ENCODE results near the gene KCNK3. TPM values are rescaled to one million over a fixed set of nuclear protein-coding genes. Genes with fewer than 3 reads are reported as not detected.

KCNK3 gene
- total and polyA plus RNA-seq, 2 of the 13 experiments (the other 11 are each of a cell fraction or from before 2014, with no cell fraction given) = not detected

DNA sequence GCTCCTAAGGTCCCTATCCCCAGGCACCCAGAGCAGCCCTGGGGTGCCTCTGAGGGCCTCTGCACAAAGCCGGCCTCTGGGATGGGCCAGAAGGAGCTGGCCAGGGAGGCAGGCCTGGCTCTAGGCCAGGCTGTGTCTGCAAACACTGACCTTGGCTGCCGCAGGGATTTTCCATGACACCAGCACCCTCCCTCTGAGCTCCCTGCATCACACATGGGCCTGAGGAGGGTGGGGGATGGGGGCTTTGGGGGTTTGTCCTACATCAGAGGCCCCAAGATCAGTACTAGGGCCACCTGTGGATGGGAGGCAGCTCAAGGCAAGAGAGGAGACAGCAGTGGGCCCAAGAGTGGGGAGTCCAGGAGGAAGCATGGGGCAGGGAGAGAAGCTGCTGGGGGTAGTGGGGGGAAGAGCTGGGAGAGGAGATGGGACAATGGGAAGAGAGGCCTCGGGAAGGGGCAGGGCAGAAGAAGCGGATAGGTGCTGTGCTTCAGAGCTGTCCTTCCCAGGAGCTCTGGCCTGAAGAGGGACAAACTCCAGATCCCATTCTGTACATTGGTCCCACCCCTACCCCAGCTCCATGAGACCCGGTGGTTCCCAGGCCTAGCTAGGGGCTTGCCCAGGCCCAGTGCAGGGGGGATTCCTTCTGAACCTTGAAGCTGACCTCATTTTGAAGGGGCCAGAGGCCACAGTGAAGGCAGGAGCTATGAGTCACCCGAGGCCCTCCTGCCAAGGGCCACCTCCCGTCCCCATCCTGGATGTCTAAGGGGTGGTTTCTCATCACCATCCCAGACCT is 28.0 kb downstream of the KCNK3 start (continued):
- TF ChIP-seq, protein P1, sequence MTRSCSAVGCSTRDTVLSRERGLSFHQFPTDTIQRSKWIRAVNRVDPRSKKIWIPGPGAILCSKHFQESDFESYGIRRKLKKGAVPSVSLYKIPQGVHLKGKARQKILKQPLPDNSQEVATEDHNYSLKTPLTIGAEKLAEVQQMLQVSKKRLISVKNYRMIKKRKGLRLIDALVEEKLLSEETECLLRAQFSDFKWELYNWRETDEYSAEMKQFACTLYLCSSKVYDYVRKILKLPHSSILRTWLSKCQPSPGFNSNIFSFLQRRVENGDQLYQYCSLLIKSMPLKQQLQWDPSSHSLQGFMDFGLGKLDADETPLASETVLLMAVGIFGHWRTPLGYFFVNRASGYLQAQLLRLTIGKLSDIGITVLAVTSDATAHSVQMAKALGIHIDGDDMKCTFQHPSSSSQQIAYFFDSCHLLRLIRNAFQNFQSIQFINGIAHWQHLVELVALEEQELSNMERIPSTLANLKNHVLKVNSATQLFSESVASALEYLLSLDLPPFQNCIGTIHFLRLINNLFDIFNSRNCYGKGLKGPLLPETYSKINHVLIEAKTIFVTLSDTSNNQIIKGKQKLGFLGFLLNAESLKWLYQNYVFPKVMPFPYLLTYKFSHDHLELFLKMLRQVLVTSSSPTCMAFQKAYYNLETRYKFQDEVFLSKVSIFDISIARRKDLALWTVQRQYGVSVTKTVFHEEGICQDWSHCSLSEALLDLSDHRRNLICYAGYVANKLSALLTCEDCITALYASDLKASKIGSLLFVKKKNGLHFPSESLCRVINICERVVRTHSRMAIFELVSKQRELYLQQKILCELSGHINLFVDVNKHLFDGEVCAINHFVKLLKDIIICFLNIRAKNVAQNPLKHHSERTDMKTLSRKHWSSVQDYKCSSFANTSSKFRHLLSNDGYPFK (CRISPR knock-in tag; IDR thresholded peaks at IDR 0.05; ENCODE audit: borderline replicate concordance) = no peak
- TF ChIP-seq ZNF367 (CRISPR knock-in tag; IDR thresholded peaks at IDR 0.05; ENCODE audit: borderline replicate concordance) = no peak
- TF ChIP-seq, protein P2, sequence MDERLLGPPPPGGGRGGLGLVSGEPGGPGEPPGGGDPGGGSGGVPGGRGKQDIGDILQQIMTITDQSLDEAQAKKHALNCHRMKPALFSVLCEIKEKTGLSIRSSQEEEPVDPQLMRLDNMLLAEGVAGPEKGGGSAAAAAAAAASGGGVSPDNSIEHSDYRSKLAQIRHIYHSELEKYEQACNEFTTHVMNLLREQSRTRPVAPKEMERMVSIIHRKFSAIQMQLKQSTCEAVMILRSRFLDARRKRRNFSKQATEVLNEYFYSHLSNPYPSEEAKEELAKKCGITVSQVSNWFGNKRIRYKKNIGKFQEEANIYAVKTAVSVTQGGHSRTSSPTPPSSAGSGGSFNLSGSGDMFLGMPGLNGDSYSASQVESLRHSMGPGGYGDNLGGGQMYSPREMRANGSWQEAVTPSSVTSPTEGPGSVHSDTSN (CRISPR knock-in tag; IDR thresholded peaks at IDR 0.05) = no peak
- TF ChIP-seq, protein P3, sequence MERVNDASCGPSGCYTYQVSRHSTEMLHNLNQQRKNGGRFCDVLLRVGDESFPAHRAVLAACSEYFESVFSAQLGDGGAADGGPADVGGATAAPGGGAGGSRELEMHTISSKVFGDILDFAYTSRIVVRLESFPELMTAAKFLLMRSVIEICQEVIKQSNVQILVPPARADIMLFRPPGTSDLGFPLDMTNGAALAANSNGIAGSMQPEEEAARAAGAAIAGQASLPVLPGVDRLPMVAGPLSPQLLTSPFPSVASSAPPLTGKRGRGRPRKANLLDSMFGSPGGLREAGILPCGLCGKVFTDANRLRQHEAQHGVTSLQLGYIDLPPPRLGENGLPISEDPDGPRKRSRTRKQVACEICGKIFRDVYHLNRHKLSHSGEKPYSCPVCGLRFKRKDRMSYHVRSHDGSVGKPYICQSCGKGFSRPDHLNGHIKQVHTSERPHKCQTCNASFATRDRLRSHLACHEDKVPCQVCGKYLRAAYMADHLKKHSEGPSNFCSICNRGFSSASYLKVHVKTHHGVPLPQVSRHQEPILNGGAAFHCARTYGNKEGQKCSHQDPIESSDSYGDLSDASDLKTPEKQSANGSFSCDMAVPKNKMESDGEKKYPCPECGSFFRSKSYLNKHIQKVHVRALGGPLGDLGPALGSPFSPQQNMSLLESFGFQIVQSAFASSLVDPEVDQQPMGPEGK (CRISPR knock-in tag; IDR thresholded peaks at IDR 0.05) = peak; percentile 44; the same call in 1 of the 2 replicates
- TF ChIP-seq, protein P4, sequence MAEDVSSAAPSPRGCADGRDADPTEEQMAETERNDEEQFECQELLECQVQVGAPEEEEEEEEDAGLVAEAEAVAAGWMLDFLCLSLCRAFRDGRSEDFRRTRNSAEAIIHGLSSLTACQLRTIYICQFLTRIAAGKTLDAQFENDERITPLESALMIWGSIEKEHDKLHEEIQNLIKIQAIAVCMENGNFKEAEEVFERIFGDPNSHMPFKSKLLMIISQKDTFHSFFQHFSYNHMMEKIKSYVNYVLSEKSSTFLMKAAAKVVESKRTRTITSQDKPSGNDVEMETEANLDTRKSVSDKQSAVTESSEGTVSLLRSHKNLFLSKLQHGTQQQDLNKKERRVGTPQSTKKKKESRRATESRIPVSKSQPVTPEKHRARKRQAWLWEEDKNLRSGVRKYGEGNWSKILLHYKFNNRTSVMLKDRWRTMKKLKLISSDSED (CRISPR knock-in tag; IDR thresholded peaks at IDR 0.05) = no peak
- TF ChIP-seq ZNF720 (CRISPR knock-in tag; IDR thresholded peaks at IDR 0.05) = no peak
- TF ChIP-seq NCOA2 (CRISPR knock-in tag; IDR thresholded peaks at IDR 0.05) = no peak
- no peak for TF ChIP-seq ZNF644 (CRISPR knock-in tag; IDR thresholded peaks at IDR 0.05; ENCODE audit: low read depth)
- TF ChIP-seq MEIS1 (CRISPR knock-in tag; IDR thresholded peaks at IDR 0.05; ENCODE audit: borderline replicate concordance) = no peak
- TF ChIP-seq, protein P5, sequence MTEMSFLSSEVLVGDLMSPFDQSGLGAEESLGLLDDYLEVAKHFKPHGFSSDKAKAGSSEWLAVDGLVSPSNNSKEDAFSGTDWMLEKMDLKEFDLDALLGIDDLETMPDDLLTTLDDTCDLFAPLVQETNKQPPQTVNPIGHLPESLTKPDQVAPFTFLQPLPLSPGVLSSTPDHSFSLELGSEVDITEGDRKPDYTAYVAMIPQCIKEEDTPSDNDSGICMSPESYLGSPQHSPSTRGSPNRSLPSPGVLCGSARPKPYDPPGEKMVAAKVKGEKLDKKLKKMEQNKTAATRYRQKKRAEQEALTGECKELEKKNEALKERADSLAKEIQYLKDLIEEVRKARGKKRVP (CRISPR knock-in tag; IDR thresholded peaks at IDR 0.05) = no peak
- no peak for TF ChIP-seq MAF1 (CRISPR knock-in tag; IDR thresholded peaks at IDR 0.05; ENCODE audit: borderline replicate concordance)
- TF ChIP-seq MIER3 (CRISPR knock-in tag; IDR thresholded peaks at IDR 0.05; ENCODE audit: borderline replicate concordance) = no peak
- TF ChIP-seq, protein P6, sequence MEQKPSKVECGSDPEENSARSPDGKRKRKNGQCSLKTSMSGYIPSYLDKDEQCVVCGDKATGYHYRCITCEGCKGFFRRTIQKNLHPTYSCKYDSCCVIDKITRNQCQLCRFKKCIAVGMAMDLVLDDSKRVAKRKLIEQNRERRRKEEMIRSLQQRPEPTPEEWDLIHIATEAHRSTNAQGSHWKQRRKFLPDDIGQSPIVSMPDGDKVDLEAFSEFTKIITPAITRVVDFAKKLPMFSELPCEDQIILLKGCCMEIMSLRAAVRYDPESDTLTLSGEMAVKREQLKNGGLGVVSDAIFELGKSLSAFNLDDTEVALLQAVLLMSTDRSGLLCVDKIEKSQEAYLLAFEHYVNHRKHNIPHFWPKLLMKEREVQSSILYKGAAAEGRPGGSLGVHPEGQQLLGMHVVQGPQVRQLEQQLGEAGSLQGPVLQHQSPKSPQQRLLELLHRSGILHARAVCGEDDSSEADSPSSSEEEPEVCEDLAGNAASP (CRISPR knock-in tag; IDR thresholded peaks at IDR 0.05; ENCODE audit: borderline replicate concordance) = peak; percentile 8; the same call in 1 of the 2 replicates
- TF ChIP-seq, protein P7, sequence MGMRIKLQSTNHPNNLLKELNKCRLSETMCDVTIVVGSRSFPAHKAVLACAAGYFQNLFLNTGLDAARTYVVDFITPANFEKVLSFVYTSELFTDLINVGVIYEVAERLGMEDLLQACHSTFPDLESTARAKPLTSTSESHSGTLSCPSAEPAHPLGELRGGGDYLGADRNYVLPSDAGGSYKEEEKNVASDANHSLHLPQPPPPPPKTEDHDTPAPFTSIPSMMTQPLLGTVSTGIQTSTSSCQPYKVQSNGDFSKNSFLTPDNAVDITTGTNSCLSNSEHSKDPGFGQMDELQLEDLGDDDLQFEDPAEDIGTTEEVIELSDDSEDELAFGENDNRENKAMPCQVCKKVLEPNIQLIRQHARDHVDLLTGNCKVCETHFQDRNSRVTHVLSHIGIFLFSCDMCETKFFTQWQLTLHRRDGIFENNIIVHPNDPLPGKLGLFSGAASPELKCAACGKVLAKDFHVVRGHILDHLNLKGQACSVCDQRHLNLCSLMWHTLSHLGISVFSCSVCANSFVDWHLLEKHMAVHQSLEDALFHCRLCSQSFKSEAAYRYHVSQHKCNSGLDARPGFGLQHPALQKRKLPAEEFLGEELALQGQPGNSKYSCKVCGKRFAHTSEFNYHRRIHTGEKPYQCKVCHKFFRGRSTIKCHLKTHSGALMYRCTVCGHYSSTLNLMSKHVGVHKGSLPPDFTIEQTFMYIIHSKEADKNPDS (CRISPR knock-in tag; IDR thresholded peaks at IDR 0.05) = no peak

All from HepG2 (cell line).